ENCODE results near the gene PRKD2.

GRCh38 chr19:46732966-46733689 is 16.2 kb upstream of the PRKD2 start:
- no peak for TF ChIP-seq CTCF (IDR thresholded peaks at IDR 0.05)
- no peak for TF ChIP-seq POLR2A (IDR thresholded peaks at IDR 0.05)
